Mucosa of stomach (tissue), 1 donor: Measurements from ENCODE around the gene ITPRID1.

ENCODE experiments used
- H3K27me3 ChIP-seq: one replicate; pipeline ENCODE4 v1.7.0; 2013; ENCODE audit warnings: mild to moderate bottlenecking, low read length; ENCODE audit not compliant: control insufficient read depth, insufficient read depth
- H3K36me3 ChIP-seq: one replicate; pipeline ENCODE4 v1.7.0; 2013; ENCODE audit warnings: low read length; ENCODE audit not compliant: control insufficient read depth, insufficient read depth
- H3K4me1 ChIP-seq: one replicate; pipeline ENCODE4 v1.7.0; 2013; ENCODE audit warnings: mild to moderate bottlenecking, low read length; ENCODE audit not compliant: control insufficient read depth, insufficient read depth
- H3K4me3 ChIP-seq: one replicate; pipeline ENCODE4 v1.7.0; 2013; ENCODE audit warnings: low read length
- H3K9ac ChIP-seq: one replicate; pipeline ENCODE4 v1.7.0; 2013; ENCODE audit warnings: mild to moderate bottlenecking, low read length, moderate library complexity
- H3K9me3 ChIP-seq: one replicate; pipeline ENCODE4 v1.7.0; 2013; ENCODE audit warnings: mild to moderate bottlenecking, low read length, moderate library complexity; ENCODE audit not compliant: control insufficient read depth
- donor health status: Pancreatic carcinoma.

Gene ITPRID1

GRCh38 chr7:31488562-31489203 is 25.2 kb upstream of the ITPRID1 start:
- peaks cover under 1% of the 10 kb centered on the region for H3K4me1 ChIP-seq
- no peaks in the 10 kb centered on the region for H3K9me3 ChIP-seq
- H3K27me3 ChIP-seq: no peaks in the 10 kb centered on the region
- H3K9ac ChIP-seq: no peak overlapping the region
- H3K4me3 ChIP-seq: no peak overlapping the region
- H3K36me3 ChIP-seq: no peaks in the 10 kb centered on the region

GRCh38 chr7:31490796-31491314 is 23.0 kb upstream of the ITPRID1 start:
- H3K9me3 ChIP-seq: no peaks in the 10 kb centered on the region
- H3K4me3 ChIP-seq: no peak overlapping the region
- H3K27me3 ChIP-seq: no peaks in the 10 kb centered on the region
- H3K36me3 ChIP-seq: no peaks in the 10 kb centered on the region
- H3K9ac ChIP-seq: no peak overlapping the region
- peaks cover 8% of the 10 kb centered on the region for H3K4me1 ChIP-seq

- Histone ChIP-seq H3K9ac (no peak overlapping the region), H3K9me3 (no peaks in the 10 kb centered on the region), H3K36me3 (no peaks in the 10 kb centered on the region), H3K4me1 (peaks cover 8% of the 10 kb centered on the region), H3K27me3 (no peaks in the 10 kb centered on the region), H3K4me3 (no peak overlapping the region)
Measured at GRCh38 chr7:31492086-31492485, 21.8 kb upstream of the ITPRID1 start.

GRCh38 chr7:31493714-31494181 is 20.1 kb upstream of the ITPRID1 start:
- Histone ChIP-seq H3K9me3 (no peaks in the 10 kb centered on the region), H3K27me3 (no peaks in the 10 kb centered on the region), H3K4me3 (no peak overlapping the region), H3K4me1 (peaks cover 8% of the 10 kb centered on the region), H3K36me3 (no peaks in the 10 kb centered on the region), H3K9ac (no peak overlapping the region)

- H3K27me3 ChIP-seq: no peaks in the 10 kb centered on the region
- no peak overlapping the region for H3K9ac ChIP-seq
- peaks cover 11% of the 10 kb centered on the region for H3K4me1 ChIP-seq
- no peaks in the 10 kb centered on the region for H3K9me3 ChIP-seq
- H3K4me3 ChIP-seq: no peak overlapping the region
- no peaks in the 10 kb centered on the region for H3K36me3 ChIP-seq
Measured at GRCh38 chr7:31494421-31494820, 19.5 kb upstream of the ITPRID1 start.

GRCh38 chr7:31495653-31496052 is 18.2 kb upstream of the ITPRID1 start:
- H3K4me3 ChIP-seq: no peak overlapping the region
- peaks cover 23% of the 10 kb centered on the region for H3K4me1 ChIP-seq
- no peaks in the 10 kb centered on the region for H3K27me3 ChIP-seq
- H3K9me3 ChIP-seq: no peaks in the 10 kb centered on the region
- no peak overlapping the region for H3K9ac ChIP-seq
- no peaks in the 10 kb centered on the region for H3K36me3 ChIP-seq

GRCh38 chr7:31497516-31497915 is 16.4 kb upstream of the ITPRID1 start:
- Histone ChIP-seq H3K9ac (no peak overlapping the region), H3K4me1 (peaks cover 24% of the 10 kb centered on the region), H3K27me3 (no peaks in the 10 kb centered on the region), H3K4me3 (no peak overlapping the region), H3K36me3 (no peaks in the 10 kb centered on the region), H3K9me3 (no peaks in the 10 kb centered on the region)

GRCh38 chr7:31500656-31501055 is 13.2 kb upstream of the ITPRID1 start:
- Histone ChIP-seq H3K27me3 (no peaks in the 10 kb centered on the region), H3K4me3 (no peak overlapping the region), H3K36me3 (no peaks in the 10 kb centered on the region), H3K4me1 (peaks cover 16% of the 10 kb centered on the region), H3K9ac (no peak overlapping the region), H3K9me3 (no peaks in the 10 kb centered on the region)

GRCh38 chr7:31508823-31509222 is 5.1 kb upstream of the ITPRID1 start:
- Histone ChIP-seq H3K4me1 (no peaks in the 10 kb centered on the region), H3K4me3 (no peak overlapping the region), H3K36me3 (no peaks in the 10 kb centered on the region), H3K9ac (no peak overlapping the region), H3K27me3 (no peaks in the 10 kb centered on the region), H3K9me3 (no peaks in the 10 kb centered on the region)

GRCh38 chr7:31512166-31512565 is 1.7 kb upstream of the ITPRID1 start:
- Histone ChIP-seq H3K9me3 (no peaks in the 10 kb centered on the region), H3K4me3 (no peak overlapping the region), H3K9ac (no peak overlapping the region), H3K27me3 (no peaks in the 10 kb centered on the region), H3K4me1 (no peaks in the 10 kb centered on the region), H3K36me3 (no peaks in the 10 kb centered on the region)

- no peak overlapping the region for H3K4me3 ChIP-seq
- H3K9ac ChIP-seq: no peak overlapping the region
- no peaks in the 10 kb centered on the region for H3K36me3 ChIP-seq
- H3K9me3 ChIP-seq: no peaks in the 10 kb centered on the region
- H3K27me3 ChIP-seq: no peaks in the 10 kb centered on the region
- H3K4me1 ChIP-seq: no peaks in the 10 kb centered on the region
Measured at GRCh38 chr7:31516680-31517502, 3.0 kb downstream of the ITPRID1 start.

GRCh38 chr7:31517513-31517912 is 3.6 kb downstream of the ITPRID1 start:
- Histone ChIP-seq H3K9me3 (no peaks in the 10 kb centered on the region), H3K4me1 (no peaks in the 10 kb centered on the region), H3K36me3 (no peaks in the 10 kb centered on the region), H3K27me3 (no peaks in the 10 kb centered on the region), H3K9ac (no peak overlapping the region), H3K4me3 (no peak overlapping the region)
